Neural cell (in vitro differentiated cells): ENCODE data around the gene CACNB2.

Experiments
- EP300 ChIP-seq: fragments of 450-650 bp; conservative IDR thresholded peaks from 2 replicates; pipeline ENCODE4 v1.6.1; 2014; ENCODE audit warnings: antibody characterized with exemption, mild to moderate bottlenecking, moderate library complexity; ENCODE audit not compliant: poor library complexity, severe bottlenecking
- EZH2 ChIP-seq: fragments of 200-600, 300-800 bp; shearing (Covaris generic), sonication (generic); IDR thresholded peaks from 2 replicates; pipeline ENCODE4 v1.6.1; 2014; ENCODE audit warnings: antibody characterized with exemption, low read length, borderline replicate concordance, mild to moderate bottlenecking; ENCODE audit not compliant: insufficient read depth, poor library complexity, severe bottlenecking
- RAD21 ChIP-seq: fragments of 450-650 bp; conservative IDR thresholded peaks from 2 replicates; pipeline ENCODE4 v1.6.1; 2014; ENCODE audit warnings: antibody characterized with exemption, mild to moderate bottlenecking, moderate library complexity
- SMC3 ChIP-seq: fragments of 450-650 bp; conservative IDR thresholded peaks from 2 replicates; pipeline ENCODE4 v1.6.1; 2014; ENCODE audit warnings: antibody characterized with exemption, mild to moderate bottlenecking, moderate library complexity; ENCODE audit not compliant: poor library complexity
- TF ChIP-seq, protein P1 (sequence below): fragments of 450-650 bp; IDR thresholded peaks from 2 replicates; pipeline ENCODE4 v1.5.1; 2014; ENCODE audit warnings: antibody characterized with exemption, mild to moderate bottlenecking, moderate library complexity; ENCODE audit not compliant: poor library complexity, severe bottlenecking
- TF ChIP-seq, protein P2 (sequence below): IDR thresholded peaks from 2 replicates; pipeline ENCODE4 v1.6.1; 2012; ENCODE audit warnings: borderline replicate concordance

DNA sequence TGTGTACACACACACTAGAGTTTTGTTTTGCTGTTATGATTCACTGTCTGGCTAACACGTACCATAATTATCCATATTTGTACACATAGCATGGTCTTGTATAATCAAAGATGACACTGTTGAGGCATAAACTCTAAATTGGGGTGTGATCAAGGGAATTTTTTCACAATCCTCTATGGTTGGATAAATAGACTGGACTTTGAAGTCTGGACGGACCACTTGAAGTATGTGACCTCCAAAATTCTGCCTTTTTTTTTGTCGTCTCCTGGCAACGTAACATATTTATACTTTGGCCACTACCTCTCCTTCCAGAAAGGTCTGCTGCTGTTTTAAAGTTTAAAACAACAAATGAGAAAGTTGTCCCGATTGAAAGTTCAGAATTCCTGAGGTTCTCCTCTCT lies 193.4 kb downstream of the CACNB2 start:
- TF ChIP-seq RAD21 (no peak), EZH2 (no peak), EP300 (no peak), SMC3 (no peak)
- TF ChIP-seq, protein P1, sequence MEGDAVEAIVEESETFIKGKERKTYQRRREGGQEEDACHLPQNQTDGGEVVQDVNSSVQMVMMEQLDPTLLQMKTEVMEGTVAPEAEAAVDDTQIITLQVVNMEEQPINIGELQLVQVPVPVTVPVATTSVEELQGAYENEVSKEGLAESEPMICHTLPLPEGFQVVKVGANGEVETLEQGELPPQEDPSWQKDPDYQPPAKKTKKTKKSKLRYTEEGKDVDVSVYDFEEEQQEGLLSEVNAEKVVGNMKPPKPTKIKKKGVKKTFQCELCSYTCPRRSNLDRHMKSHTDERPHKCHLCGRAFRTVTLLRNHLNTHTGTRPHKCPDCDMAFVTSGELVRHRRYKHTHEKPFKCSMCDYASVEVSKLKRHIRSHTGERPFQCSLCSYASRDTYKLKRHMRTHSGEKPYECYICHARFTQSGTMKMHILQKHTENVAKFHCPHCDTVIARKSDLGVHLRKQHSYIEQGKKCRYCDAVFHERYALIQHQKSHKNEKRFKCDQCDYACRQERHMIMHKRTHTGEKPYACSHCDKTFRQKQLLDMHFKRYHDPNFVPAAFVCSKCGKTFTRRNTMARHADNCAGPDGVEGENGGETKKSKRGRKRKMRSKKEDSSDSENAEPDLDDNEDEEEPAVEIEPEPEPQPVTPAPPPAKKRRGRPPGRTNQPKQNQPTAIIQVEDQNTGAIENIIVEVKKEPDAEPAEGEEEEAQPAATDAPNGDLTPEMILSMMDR, result no peak
- TF ChIP-seq, protein P2, sequence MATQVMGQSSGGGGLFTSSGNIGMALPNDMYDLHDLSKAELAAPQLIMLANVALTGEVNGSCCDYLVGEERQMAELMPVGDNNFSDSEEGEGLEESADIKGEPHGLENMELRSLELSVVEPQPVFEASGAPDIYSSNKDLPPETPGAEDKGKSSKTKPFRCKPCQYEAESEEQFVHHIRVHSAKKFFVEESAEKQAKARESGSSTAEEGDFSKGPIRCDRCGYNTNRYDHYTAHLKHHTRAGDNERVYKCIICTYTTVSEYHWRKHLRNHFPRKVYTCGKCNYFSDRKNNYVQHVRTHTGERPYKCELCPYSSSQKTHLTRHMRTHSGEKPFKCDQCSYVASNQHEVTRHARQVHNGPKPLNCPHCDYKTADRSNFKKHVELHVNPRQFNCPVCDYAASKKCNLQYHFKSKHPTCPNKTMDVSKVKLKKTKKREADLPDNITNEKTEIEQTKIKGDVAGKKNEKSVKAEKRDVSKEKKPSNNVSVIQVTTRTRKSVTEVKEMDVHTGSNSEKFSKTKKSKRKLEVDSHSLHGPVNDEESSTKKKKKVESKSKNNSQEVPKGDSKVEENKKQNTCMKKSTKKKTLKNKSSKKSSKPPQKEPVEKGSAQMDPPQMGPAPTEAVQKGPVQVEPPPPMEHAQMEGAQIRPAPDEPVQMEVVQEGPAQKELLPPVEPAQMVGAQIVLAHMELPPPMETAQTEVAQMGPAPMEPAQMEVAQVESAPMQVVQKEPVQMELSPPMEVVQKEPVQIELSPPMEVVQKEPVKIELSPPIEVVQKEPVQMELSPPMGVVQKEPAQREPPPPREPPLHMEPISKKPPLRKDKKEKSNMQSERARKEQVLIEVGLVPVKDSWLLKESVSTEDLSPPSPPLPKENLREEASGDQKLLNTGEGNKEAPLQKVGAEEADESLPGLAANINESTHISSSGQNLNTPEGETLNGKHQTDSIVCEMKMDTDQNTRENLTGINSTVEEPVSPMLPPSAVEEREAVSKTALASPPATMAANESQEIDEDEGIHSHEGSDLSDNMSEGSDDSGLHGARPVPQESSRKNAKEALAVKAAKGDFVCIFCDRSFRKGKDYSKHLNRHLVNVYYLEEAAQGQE, result no peak
